HEK293 (cell line): Measurements from ENCODE around the gene TICAM1.

ENCODE experiments used
- ELK4 ChIP-seq: IDR thresholded peaks from 2 replicates; pipeline ENCODE4 v1.6.1; 2011; ENCODE audit warnings: mild to moderate bottlenecking, low read depth, low read length, borderline replicate concordance
- GLIS1 ChIP-seq: fragments of 450-650 bp; formaldehyde crosslinking; IDR thresholded peaks from 2 replicates; pipeline ENCODE4 v1.5.1; 2016; ENCODE audit warnings: missing biosample characterization, missing genetic modification characterization
- KLF8 ChIP-seq: fragments of 450-650 bp; formaldehyde crosslinking; IDR thresholded peaks from 2 replicates; pipeline ENCODE4 v1.5.1; 2016; ENCODE audit warnings: missing biosample characterization, missing genetic modification characterization
- PRDM10 ChIP-seq: fragments of 450-650 bp; formaldehyde crosslinking; IDR thresholded peaks from 2 replicates; pipeline ENCODE4 v1.5.1; 2016; ENCODE audit warnings: missing biosample characterization, missing genetic modification characterization
- SP3 ChIP-seq: fragments of 450-650 bp; formaldehyde crosslinking; IDR thresholded peaks from 2 replicates; pipeline ENCODE4 v1.5.1; 2016; ENCODE audit warnings: missing biosample characterization, missing genetic modification characterization
- ZNF140 ChIP-seq: fragments of 450-650 bp; formaldehyde crosslinking; IDR thresholded peaks from 2 replicates; pipeline ENCODE4 v1.5.1; 2016; ENCODE audit warnings: missing biosample characterization, missing genetic modification characterization
- ZNF394 ChIP-seq: fragments of 450-650 bp; formaldehyde crosslinking; IDR thresholded peaks from 2 replicates; pipeline ENCODE4 v1.5.1; 2016; ENCODE audit warnings: missing biosample characterization, missing genetic modification characterization, mild to moderate bottlenecking, moderate library complexity, borderline replicate concordance
- ZNF571 ChIP-seq: fragments of 450-650 bp; formaldehyde crosslinking; IDR thresholded peaks from 2 replicates; pipeline ENCODE4 v1.5.0; 2017; ENCODE audit warnings: missing biosample characterization, missing genetic modification characterization
- ZNF626 ChIP-seq: fragments of 450-650 bp; sonication (Bioruptor Pico); formaldehyde crosslinking; IDR thresholded peaks from 2 replicates; pipeline ENCODE4 v1.5.1; 2018; ENCODE audit warnings: missing biosample characterization, missing genetic modification characterization, inconsistent platforms
- ZNF654 ChIP-seq: fragments of 450-650 bp; formaldehyde crosslinking; IDR thresholded peaks from 2 replicates; pipeline ENCODE4 v1.5.1; 2016; ENCODE audit warnings: low read depth, missing biosample characterization, missing genetic modification characterization
- ZNF76 ChIP-seq: fragments of 450-650 bp; formaldehyde crosslinking; IDR thresholded peaks from 2 replicates; pipeline ENCODE4; 2016; ENCODE audit warnings: low read depth, missing biosample characterization, missing genetic modification characterization, borderline replicate concordance
- ZNF843 ChIP-seq: fragments of 450-650 bp; formaldehyde crosslinking; IDR thresholded peaks from 2 replicates; pipeline ENCODE4 v1.5.1; 2016; ENCODE audit warnings: missing biosample characterization, missing genetic modification characterization
- TF ChIP-seq, protein P1 (sequence below): sonication (generic); formaldehyde crosslinking; IDR thresholded peaks from 2 replicates; pipeline ENCODE4 v1.8.1; 2022; ENCODE audit warnings: mild to moderate bottlenecking, moderate library complexity, missing genetic modification reagents
- TF ChIP-seq, protein P2 (sequence below): fragments of 450-650 bp; formaldehyde crosslinking; IDR thresholded peaks from 2 replicates; pipeline ENCODE4 v1.5.1; 2016; ENCODE audit warnings: missing biosample characterization, missing genetic modification characterization, borderline replicate concordance
- TF ChIP-seq, protein P3 (sequence below): fragments of 450-650 bp; formaldehyde crosslinking; IDR thresholded peaks from 2 replicates; pipeline ENCODE4 v1.5.1; 2016; ENCODE audit warnings: missing biosample characterization, missing genetic modification characterization
- TF ChIP-seq, protein P4 (sequence below): fragments of 450-650 bp; formaldehyde crosslinking; conservative IDR thresholded peaks from 2 replicates; pipeline ENCODE4 v1.5.1; 2016; ENCODE audit warnings: low read depth, missing biosample characterization, missing genetic modification characterization
- TF ChIP-seq, protein P5 (sequence below): fragments of 450-650 bp; formaldehyde crosslinking; IDR thresholded peaks from 2 replicates; pipeline ENCODE4 v1.5.1; 2016; ENCODE audit warnings: missing biosample characterization, missing genetic modification characterization

Gene TICAM1

GRCh38 chr19:4791183-4792018 is 40.1 kb downstream of the TICAM1 start, which contains the start of gene FEM1A (continued):
- TF ChIP-seq, protein P1, sequence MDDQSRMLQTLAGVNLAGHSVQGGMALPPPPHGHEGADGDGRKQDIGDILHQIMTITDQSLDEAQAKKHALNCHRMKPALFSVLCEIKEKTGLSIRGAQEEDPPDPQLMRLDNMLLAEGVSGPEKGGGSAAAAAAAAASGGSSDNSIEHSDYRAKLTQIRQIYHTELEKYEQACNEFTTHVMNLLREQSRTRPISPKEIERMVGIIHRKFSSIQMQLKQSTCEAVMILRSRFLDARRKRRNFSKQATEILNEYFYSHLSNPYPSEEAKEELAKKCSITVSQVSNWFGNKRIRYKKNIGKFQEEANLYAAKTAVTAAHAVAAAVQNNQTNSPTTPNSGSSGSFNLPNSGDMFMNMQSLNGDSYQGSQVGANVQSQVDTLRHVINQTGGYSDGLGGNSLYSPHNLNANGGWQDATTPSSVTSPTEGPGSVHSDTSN (CRISPR knock-in tag) = peak; percentile 92
- TF ChIP-seq KLF8 (tag by site-specific recombination) (peak; percentile 92), ZNF843 (tag by site-specific recombination) (0 out of 2 replicates have a peak, but pooled peaks have one; percentile 25), PRDM10 (tag by site-specific recombination) (peak; percentile 75), ZNF654 (tag by site-specific recombination) (peak; percentile 81), ZNF394 (tag by site-specific recombination) (peak; percentile 72), ZNF140 (tag by site-specific recombination) (no peak), SP3 (tag by site-specific recombination) (peak; percentile 92), ZNF76 (tag by site-specific recombination) (peak; percentile 100), GLIS1 (tag by site-specific recombination) (peak; percentile 46), ZNF626 (tag by site-specific recombination) (no peak), ZNF571 (no peak), ELK4 (no peak)
- TF ChIP-seq, protein P2, sequence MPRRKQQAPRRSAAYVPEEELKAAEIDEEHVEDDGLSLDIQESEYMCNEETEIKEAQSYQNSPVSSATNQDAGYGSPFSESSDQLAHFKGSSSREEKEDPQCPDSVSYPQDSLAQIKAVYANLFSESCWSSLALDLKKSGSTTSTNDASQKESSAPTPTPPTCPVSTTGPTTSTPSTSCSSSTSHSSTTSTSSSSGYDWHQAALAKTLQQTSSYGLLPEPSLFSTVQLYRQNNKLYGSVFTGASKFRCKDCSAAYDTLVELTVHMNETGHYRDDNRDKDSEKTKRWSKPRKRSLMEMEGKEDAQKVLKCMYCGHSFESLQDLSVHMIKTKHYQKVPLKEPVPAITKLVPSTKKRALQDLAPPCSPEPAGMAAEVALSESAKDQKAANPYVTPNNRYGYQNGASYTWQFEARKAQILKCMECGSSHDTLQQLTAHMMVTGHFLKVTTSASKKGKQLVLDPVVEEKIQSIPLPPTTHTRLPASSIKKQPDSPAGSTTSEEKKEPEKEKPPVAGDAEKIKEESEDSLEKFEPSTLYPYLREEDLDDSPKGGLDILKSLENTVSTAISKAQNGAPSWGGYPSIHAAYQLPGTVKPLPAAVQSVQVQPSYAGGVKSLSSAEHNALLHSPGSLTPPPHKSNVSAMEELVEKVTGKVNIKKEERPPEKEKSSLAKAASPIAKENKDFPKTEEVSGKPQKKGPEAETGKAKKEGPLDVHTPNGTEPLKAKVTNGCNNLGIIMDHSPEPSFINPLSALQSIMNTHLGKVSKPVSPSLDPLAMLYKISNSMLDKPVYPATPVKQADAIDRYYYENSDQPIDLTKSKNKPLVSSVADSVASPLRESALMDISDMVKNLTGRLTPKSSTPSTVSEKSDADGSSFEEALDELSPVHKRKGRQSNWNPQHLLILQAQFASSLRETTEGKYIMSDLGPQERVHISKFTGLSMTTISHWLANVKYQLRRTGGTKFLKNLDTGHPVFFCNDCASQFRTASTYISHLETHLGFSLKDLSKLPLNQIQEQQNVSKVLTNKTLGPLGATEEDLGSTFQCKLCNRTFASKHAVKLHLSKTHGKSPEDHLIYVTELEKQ (tag by site-specific recombination) = no peak
- TF ChIP-seq, protein P3, sequence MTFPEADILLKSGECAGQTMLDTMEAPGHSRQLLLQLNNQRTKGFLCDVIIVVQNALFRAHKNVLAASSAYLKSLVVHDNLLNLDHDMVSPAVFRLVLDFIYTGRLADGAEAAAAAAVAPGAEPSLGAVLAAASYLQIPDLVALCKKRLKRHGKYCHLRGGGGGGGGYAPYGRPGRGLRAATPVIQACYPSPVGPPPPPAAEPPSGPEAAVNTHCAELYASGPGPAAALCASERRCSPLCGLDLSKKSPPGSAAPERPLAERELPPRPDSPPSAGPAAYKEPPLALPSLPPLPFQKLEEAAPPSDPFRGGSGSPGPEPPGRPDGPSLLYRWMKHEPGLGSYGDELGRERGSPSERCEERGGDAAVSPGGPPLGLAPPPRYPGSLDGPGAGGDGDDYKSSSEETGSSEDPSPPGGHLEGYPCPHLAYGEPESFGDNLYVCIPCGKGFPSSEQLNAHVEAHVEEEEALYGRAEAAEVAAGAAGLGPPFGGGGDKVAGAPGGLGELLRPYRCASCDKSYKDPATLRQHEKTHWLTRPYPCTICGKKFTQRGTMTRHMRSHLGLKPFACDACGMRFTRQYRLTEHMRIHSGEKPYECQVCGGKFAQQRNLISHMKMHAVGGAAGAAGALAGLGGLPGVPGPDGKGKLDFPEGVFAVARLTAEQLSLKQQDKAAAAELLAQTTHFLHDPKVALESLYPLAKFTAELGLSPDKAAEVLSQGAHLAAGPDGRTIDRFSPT (tag by site-specific recombination) = no peak
- TF ChIP-seq, protein P4, sequence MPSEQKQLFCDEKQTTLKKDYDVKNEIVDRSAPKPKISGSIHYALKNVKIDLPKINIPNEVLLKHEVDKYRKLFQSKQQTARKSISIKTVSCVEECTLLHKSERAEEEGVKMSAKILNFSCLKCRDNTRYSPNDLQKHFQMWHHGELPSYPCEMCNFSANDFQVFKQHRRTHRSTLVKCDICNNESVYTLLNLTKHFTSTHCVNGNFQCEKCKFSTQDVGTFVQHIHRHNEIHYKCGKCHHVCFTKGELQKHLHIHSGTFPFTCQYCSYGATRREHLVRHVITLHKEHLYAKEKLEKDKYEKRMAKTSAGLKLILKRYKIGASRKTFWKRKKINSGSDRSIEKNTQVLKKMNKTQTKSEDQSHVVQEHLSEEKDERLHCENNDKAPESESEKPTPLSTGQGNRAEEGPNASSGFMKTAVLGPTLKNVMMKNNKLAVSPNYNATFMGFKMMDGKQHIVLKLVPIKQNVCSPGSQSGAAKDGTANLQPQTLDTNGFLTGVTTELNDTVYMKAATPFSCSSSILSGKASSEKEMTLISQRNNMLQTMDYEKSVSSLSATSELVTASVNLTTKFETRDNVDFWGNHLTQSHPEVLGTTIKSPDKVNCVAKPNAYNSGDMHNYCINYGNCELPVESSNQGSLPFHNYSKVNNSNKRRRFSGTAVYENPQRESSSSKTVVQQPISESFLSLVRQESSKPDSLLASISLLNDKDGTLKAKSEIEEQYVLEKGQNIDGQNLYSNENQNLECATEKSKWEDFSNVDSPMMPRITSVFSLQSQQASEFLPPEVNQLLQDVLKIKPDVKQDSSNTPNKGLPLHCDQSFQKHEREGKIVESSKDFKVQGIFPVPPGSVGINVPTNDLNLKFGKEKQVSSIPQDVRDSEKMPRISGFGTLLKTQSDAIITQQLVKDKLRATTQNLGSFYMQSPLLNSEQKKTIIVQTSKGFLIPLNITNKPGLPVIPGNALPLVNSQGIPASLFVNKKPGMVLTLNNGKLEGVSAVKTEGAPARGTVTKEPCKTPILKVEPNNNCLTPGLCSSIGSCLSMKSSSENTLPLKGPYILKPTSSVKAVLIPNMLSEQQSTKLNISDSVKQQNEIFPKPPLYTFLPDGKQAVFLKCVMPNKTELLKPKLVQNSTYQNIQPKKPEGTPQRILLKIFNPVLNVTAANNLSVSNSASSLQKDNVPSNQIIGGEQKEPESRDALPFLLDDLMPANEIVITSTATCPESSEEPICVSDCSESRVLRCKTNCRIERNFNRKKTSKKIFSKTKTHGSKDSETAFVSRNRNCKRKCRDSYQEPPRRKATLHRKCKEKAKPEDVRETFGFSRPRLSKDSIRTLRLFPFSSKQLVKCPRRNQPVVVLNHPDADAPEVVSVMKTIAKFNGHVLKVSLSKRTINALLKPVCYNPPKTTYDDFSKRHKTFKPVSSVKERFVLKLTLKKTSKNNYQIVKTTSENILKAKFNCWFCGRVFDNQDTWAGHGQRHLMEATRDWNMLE = peak; percentile 85
- TF ChIP-seq, protein P5, sequence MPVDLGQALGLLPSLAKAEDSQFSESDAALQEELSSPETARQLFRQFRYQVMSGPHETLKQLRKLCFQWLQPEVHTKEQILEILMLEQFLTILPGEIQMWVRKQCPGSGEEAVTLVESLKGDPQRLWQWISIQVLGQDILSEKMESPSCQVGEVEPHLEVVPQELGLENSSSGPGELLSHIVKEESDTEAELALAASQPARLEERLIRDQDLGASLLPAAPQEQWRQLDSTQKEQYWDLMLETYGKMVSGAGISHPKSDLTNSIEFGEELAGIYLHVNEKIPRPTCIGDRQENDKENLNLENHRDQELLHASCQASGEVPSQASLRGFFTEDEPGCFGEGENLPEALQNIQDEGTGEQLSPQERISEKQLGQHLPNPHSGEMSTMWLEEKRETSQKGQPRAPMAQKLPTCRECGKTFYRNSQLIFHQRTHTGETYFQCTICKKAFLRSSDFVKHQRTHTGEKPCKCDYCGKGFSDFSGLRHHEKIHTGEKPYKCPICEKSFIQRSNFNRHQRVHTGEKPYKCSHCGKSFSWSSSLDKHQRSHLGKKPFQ (tag by site-specific recombination) = peak; percentile 73
